HG02884 (cell line): ENCODE results near the gene LRFN3.
"Not testable (repeated sequence)": the region's sequence is repeated elsewhere in the genome, so short reads cannot be mapped to it uniquely, and the experiment has no call there.

Experiments
- ATAC-seq: cut with Tn5 transposase; IDR thresholded peaks from one replicate; pipeline ENCODE4 v1.9.1; 2021; ENCODE audit warnings: mild to moderate bottlenecking, moderate library complexity; ENCODE audit not compliant: unreplicated experiment

The LRFN3 gene

GRCh38 chr19:35938282-35939224 lies 2.4 kb downstream of the LRFN3 start:
- no peak for ATAC-seq

GRCh38 chr19:35939307-35940077 lies 3.3 kb downstream of the LRFN3 start:
- ATAC-seq = no peak

GRCh38 chr19:35940078-35940775 lies 4.1 kb downstream of the LRFN3 start:
- ATAC-seq = no peak

GRCh38 chr19:35940839-35941238 lies 4.7 kb downstream of the LRFN3 start:
- ATAC-seq = no peak

- ATAC-seq = no peak
Measured at GRCh38 chr19:35942235-35942634, 6.1 kb downstream of the LRFN3 start.

GRCh38 chr19:35943321-35944301 lies 7.4 kb downstream of the LRFN3 start:
- no peak for ATAC-seq

- ATAC-seq = no peak
Measured at GRCh38 chr19:35944556-35944955, 8.4 kb downstream of the LRFN3 start.

- no peak for ATAC-seq
Measured at GRCh38 chr19:35945121-35945790, 9.1 kb downstream of the LRFN3 start.

- ATAC-seq = no peak
Measured at GRCh38 chr19:35946203-35946602, 10.0 kb downstream of the LRFN3 start.

- no peak for ATAC-seq
Measured at GRCh38 chr19:35949131-35949530, 13.0 kb downstream of the LRFN3 start.

GRCh38 chr19:35955881-35956634 lies 19.9 kb downstream of the LRFN3 start:
- no peak for ATAC-seq

- ATAC-seq = not testable (repeated sequence)
Measured at GRCh38 chr19:35957411-35957810, 21.2 kb downstream of the LRFN3 start.

- ATAC-seq = no peak
Measured at GRCh38 chr19:35958660-35959039, 22.5 kb downstream of the LRFN3 start.

- ATAC-seq = no peak
Measured at GRCh38 chr19:35959040-35959967, 23.1 kb downstream of the LRFN3 start.

- no peak for ATAC-seq
Measured at GRCh38 chr19:35959968-35960320, 23.8 kb downstream of the LRFN3 start.

GRCh38 chr19:35960432-35960972 lies 24.3 kb downstream of the LRFN3 start:
- no peak for ATAC-seq

- no peak for ATAC-seq
Measured at GRCh38 chr19:35963514-35963913, 27.3 kb downstream of the LRFN3 start.

- no peak for ATAC-seq
Measured at GRCh38 chr19:35966771-35967170, 30.6 kb downstream of the LRFN3 start.
